Endodermal cell (in vitro differentiated cells): ENCODE measurements around the gene LRRC36. TPM values are rescaled to one million over a fixed set of nuclear protein-coding genes. Genes with fewer than 3 reads are reported as not detected.

Experiments
- DNase-seq: peaks from one replicate; pipeline ENCODE4 v3.0.0-alpha.2; 2017
- H3K27ac ChIP-seq: 2 replicates; pipeline ENCODE4 v1.5.1; 2013; ENCODE audit warnings: mild to moderate bottlenecking, low read depth, low read length, moderate library complexity
- H3K27me3 ChIP-seq: 2 replicates; pipeline ENCODE4 v1.6.1; 2013; ENCODE audit warnings: mild to moderate bottlenecking, low read length, moderate library complexity; ENCODE audit not compliant: insufficient read depth, control insufficient read depth, poor library complexity, severe bottlenecking
- H3K36me3 ChIP-seq: 2 replicates; pipeline ENCODE4 v1.7.0; 2013; ENCODE audit warnings: mild to moderate bottlenecking, low read length, moderate library complexity; ENCODE audit not compliant: control insufficient read depth, insufficient read depth
- H3K4me1 ChIP-seq: one replicate; pipeline ENCODE4 v1.7.0; 2013; ENCODE audit warnings: low read length; ENCODE audit not compliant: control insufficient read depth, insufficient read depth
- H3K4me3 ChIP-seq: 2 replicates; pipeline ENCODE4 v1.5.1; 2013; ENCODE audit warnings: mild to moderate bottlenecking, low read length, moderate library complexity
- H3K9ac ChIP-seq: 2 replicates; pipeline ENCODE4 v1.6.1; 2013; ENCODE audit warnings: mild to moderate bottlenecking, low read length, moderate library complexity; ENCODE audit not compliant: poor library complexity, severe bottlenecking; ENCODE audit errors: extremely low read depth
- H3K9me3 ChIP-seq: 2 replicates; pipeline ENCODE4 v1.6.1; 2013; ENCODE audit warnings: mild to moderate bottlenecking, low read length, moderate library complexity; ENCODE audit not compliant: control insufficient read depth
- H3K27ac Mint-ChIP-seq: 2 replicates; pipeline ENCODE4 v1.8.0; 2020; ENCODE audit warnings: mixed read lengths
- H3K27me3 Mint-ChIP-seq: 2 replicates; pipeline ENCODE4 v1.8.0; 2021; ENCODE audit warnings: mild to moderate bottlenecking, mixed read lengths; ENCODE audit not compliant: insufficient read depth
- H3K36me3 Mint-ChIP-seq: 2 replicates; pipeline ENCODE4 v1.8.0; 2020; ENCODE audit warnings: low read depth, mixed read lengths
- H3K4me1 Mint-ChIP-seq: 2 replicates; pipeline ENCODE4 v1.8.0; 2020; ENCODE audit warnings: mixed read lengths
- H3K4me3 Mint-ChIP-seq: 2 replicates; pipeline ENCODE4 v1.8.0; 2020; ENCODE audit warnings: mild to moderate bottlenecking, moderate library complexity, mixed read lengths
- H3K9me3 Mint-ChIP-seq: 2 replicates; pipeline ENCODE4 v1.8.0; 2020; ENCODE audit warnings: mild to moderate bottlenecking, mixed read lengths
- WGBS, 2 experiments: methylation state at CpG; one replicate each; pipeline versions ENCODE4 v1.1.5 to v1.1.7; 2013; ENCODE audit warnings: missing lambda C conversion rate in 2 of 2, mixed read lengths in 1 of 2; ENCODE audit not compliant: insufficient coverage in 1 of 2, insufficient read length in 1 of 2; 5-methylcytosine and 5-hydroxymethylcytosine counted together
- total RNA-seq, 2 donors: library from RNA; stranded (reverse); fragmentation: NEBNext Ultra II Directional in 1 of 2; extraction: Animal tissue kit (Norgen Biotek cat#: 25700) in 1 of 2; gene quantifications; 2 replicates in 1 of 2; 3 replicates in 1 of 2; pipeline ENCODE4 v1.2.1, GENCODE V29; 2021
- TF ChIP-seq, protein P1 (sequence below): fragments of 200-600 bp; sonication (generic); conservative IDR thresholded peaks from 2 replicates; pipeline ENCODE4 v1.5.0; 2021; ENCODE audit warnings: antibody characterized with exemption, mild to moderate bottlenecking

The LRRC36 gene
- total RNA-seq, 2 donors from 2014 or later = 0.73 TPM; not detected in 1

DNA sequence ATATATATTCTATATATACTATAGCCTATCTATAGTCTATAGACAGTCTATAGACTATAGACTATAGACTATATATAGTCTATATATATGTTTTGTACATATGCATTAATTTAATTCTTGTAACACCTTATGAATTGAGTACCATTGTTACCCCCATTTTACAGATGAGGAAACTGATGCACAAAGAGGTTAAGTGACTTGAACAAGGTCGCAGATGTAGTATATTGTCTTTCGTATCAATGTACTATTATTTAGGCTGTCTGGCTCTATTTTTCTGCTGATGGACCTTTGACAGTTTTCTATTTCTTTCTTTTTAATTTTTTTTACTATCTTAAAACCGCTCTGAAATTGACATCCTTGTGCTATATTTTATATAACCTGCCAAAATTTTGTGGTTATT, 14.6 kb downstream of the LRRC36 start:
- peaks cover 2% of the 10 kb centered on the region for H3K9me3 Mint-ChIP-seq
- Histone ChIP-seq H3K9ac (no peak overlapping the region), H3K4me3 (no peak overlapping the region), H3K27me3 (no peaks in the 10 kb centered on the region), H3K9me3 (no peaks in the 10 kb centered on the region), H3K36me3 (no peaks in the 10 kb centered on the region), H3K4me1 (no peaks in the 10 kb centered on the region), H3K27ac (no peak overlapping the region)
- no peaks in the 10 kb centered on the region for H3K36me3 Mint-ChIP-seq
- no peak overlapping the region for H3K27ac Mint-ChIP-seq
- H3K4me3 Mint-ChIP-seq = no peak overlapping the region
- DNase-seq = no peak
- H3K27me3 Mint-ChIP-seq = no peaks in the 10 kb centered on the region
- TF ChIP-seq, protein P1, sequence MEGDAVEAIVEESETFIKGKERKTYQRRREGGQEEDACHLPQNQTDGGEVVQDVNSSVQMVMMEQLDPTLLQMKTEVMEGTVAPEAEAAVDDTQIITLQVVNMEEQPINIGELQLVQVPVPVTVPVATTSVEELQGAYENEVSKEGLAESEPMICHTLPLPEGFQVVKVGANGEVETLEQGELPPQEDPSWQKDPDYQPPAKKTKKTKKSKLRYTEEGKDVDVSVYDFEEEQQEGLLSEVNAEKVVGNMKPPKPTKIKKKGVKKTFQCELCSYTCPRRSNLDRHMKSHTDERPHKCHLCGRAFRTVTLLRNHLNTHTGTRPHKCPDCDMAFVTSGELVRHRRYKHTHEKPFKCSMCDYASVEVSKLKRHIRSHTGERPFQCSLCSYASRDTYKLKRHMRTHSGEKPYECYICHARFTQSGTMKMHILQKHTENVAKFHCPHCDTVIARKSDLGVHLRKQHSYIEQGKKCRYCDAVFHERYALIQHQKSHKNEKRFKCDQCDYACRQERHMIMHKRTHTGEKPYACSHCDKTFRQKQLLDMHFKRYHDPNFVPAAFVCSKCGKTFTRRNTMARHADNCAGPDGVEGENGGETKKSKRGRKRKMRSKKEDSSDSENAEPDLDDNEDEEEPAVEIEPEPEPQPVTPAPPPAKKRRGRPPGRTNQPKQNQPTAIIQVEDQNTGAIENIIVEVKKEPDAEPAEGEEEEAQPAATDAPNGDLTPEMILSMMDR = no peak
- H3K4me1 Mint-ChIP-seq = no peaks in the 10 kb centered on the region
- 90 to 100% methylated on average over 2 of the region's 3 CpGs for WGBS, 2 experiments

DNA sequence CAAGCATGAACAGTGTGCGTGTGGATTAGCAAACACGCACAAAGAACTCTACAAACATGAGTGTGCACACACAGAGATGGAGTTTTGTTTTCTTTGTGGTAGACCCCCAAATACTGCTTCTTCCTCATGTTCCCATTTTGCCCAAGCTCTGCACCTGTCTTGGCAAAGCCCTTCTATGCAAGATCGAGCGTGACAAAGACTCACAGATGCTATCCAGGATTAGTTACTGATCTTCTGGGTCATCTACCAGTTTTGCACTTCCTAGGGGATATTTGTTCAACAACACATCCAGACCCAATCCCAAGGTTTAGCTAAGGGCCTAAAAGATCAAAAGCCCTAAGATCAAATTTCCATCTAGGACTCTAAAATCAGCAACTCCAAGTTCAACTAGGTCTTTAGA, 16.0 kb downstream of the LRRC36 start:
- no peaks in the 10 kb centered on the region for H3K4me1 ChIP-seq
- H3K36me3 Mint-ChIP-seq = no peaks in the 10 kb centered on the region
- no peak overlapping the region for H3K9ac ChIP-seq
- WGBS, 2 experiments = 89 to 94% methylated on average over 2 to 4 of the region's 4 CpGs
- H3K27me3 Mint-ChIP-seq = peaks cover 2% of the 10 kb centered on the region
- H3K4me3 Mint-ChIP-seq = no peak overlapping the region
- no peaks in the 10 kb centered on the region for H3K9me3 ChIP-seq
- no peak overlapping the region for H3K4me3 ChIP-seq
- H3K4me1 Mint-ChIP-seq = peaks cover 2% of the 10 kb centered on the region
- no peaks in the 10 kb centered on the region for H3K36me3 ChIP-seq
- TF ChIP-seq, protein P1 = no peak
- H3K27ac Mint-ChIP-seq = no peak overlapping the region
- H3K9me3 Mint-ChIP-seq = no peaks in the 10 kb centered on the region
- H3K27me3 ChIP-seq = no peaks in the 10 kb centered on the region
- no peak overlapping the region for H3K27ac ChIP-seq
- no peak for DNase-seq

DNA sequence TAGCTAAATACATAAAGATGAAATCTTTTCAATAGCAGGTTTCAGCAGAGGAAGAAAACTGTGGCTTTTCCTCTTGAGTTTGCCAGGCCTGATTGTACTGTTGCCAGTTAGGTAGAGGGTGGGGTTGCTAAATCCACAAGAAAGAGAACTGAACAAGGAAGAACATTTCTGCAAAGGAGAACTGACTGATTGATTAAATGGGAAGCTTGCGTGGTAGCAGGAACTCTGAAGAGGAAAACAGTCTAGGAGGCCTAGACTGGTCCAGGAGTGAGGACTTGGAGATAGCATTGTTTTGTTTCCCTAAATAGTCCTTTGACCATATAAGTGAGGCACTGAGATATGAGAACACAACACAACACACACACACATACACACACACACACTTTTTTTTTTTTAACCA, 18.8 kb downstream of the LRRC36 start:
- Mint-ChIP-seq H3K27me3 (peaks cover 4% of the 10 kb centered on the region), H3K36me3 (no peaks in the 10 kb centered on the region), H3K9me3 (no peaks in the 10 kb centered on the region), H3K4me3 (no peak overlapping the region), H3K4me1 (peaks cover 2% of the 10 kb centered on the region), H3K27ac (no peak overlapping the region)
- H3K9ac ChIP-seq = no peak overlapping the region
- no peaks in the 10 kb centered on the region for H3K4me1 ChIP-seq
- WGBS, 2 experiments = 96 to 100% methylated on average over 1 of the region's 1 CpG
- DNase-seq = no peak
- H3K36me3 ChIP-seq = no peaks in the 10 kb centered on the region
- H3K9me3 ChIP-seq = no peaks in the 10 kb centered on the region
- no peak overlapping the region for H3K4me3 ChIP-seq
- TF ChIP-seq, protein P1 = no peak
- H3K27ac ChIP-seq = no peak overlapping the region
- peaks cover 6% of the 10 kb centered on the region for H3K27me3 ChIP-seq
